ENCODE measurements around the gene BRSK2. TPM values are rescaled to one million over a fixed set of nuclear protein-coding genes. Genes with fewer than 3 reads are reported as not detected.

The BRSK2 gene
- total RNA-seq, 2 experiments from 2014 or later, result 0.22 to 0.55 TPM

DNA sequence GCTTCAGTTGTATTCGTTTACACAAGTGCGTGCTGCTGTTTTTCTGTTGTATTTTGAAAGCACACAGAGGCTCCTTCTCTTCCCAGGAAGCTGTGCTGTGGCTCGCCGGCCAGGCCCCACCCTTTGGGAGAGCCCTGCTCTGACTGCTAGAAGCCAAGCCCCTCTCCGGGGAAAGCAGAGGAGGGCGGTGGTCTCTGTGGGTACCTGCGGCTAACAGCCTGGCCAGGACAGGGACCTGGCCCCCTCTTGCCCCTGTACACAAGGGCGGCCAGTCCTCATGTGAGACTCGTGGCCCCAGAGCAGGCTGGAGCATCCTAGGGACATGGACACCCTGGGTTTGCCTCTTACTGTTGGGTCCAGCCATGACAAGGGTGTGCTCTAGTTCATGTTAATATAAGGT, 82.0 kb downstream of the BRSK2 start:
- TF ChIP-seq, protein P1, sequence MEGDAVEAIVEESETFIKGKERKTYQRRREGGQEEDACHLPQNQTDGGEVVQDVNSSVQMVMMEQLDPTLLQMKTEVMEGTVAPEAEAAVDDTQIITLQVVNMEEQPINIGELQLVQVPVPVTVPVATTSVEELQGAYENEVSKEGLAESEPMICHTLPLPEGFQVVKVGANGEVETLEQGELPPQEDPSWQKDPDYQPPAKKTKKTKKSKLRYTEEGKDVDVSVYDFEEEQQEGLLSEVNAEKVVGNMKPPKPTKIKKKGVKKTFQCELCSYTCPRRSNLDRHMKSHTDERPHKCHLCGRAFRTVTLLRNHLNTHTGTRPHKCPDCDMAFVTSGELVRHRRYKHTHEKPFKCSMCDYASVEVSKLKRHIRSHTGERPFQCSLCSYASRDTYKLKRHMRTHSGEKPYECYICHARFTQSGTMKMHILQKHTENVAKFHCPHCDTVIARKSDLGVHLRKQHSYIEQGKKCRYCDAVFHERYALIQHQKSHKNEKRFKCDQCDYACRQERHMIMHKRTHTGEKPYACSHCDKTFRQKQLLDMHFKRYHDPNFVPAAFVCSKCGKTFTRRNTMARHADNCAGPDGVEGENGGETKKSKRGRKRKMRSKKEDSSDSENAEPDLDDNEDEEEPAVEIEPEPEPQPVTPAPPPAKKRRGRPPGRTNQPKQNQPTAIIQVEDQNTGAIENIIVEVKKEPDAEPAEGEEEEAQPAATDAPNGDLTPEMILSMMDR (IDR thresholded peaks at IDR 0.05), result no peak
- Histone ChIP-seq H3K9me3 (ENCODE audit: control insufficient read depth in 1 of 2, insufficient read depth in 1 of 2, low read length in 2 of 2) (no peaks in the 10 kb centered on the region), H3K36me3 (ENCODE audit: insufficient read depth, low read length) (peaks cover 55% of the 10 kb centered on the region), H3K27me3 (ENCODE audit: control insufficient read depth in 1 of 2, insufficient read depth in 2 of 2, low read length in 2 of 2) (no peaks in the 10 kb centered on the region), H3K27ac (ENCODE audit: low read depth in 1 of 2, low read length in 2 of 2) (no peak overlapping the region), H3K4me1 (ENCODE audit: insufficient read depth, low read length) (no peaks in the 10 kb centered on the region), H3K4me3 (ENCODE audit: low read length) (no peak overlapping the region)
- no peak overlapping the region for H3K27ac Mint-ChIP-seq
- ChIA-PET POLR2A (no interaction called here), CTCF (no interaction called here)
- H3K4me1 Mint-ChIP-seq (ENCODE audit: low read depth), result no peaks in the 10 kb centered on the region
- H3K27me3 Mint-ChIP-seq, result no peaks in the 10 kb centered on the region
- ATAC-seq (ENCODE audit: poor library complexity) (no peak), DNase-seq (no peak)
- peaks cover 48% of the 10 kb centered on the region for H3K36me3 Mint-ChIP-seq (ENCODE audit: low read depth)
- no peaks in the 10 kb centered on the region for H3K9me3 Mint-ChIP-seq
- intact Hi-C loops (cut with DNase I, micrococcal nuclease), result no loop called here
- H3K4me3 Mint-ChIP-seq, result no peak overlapping the region

DNA sequence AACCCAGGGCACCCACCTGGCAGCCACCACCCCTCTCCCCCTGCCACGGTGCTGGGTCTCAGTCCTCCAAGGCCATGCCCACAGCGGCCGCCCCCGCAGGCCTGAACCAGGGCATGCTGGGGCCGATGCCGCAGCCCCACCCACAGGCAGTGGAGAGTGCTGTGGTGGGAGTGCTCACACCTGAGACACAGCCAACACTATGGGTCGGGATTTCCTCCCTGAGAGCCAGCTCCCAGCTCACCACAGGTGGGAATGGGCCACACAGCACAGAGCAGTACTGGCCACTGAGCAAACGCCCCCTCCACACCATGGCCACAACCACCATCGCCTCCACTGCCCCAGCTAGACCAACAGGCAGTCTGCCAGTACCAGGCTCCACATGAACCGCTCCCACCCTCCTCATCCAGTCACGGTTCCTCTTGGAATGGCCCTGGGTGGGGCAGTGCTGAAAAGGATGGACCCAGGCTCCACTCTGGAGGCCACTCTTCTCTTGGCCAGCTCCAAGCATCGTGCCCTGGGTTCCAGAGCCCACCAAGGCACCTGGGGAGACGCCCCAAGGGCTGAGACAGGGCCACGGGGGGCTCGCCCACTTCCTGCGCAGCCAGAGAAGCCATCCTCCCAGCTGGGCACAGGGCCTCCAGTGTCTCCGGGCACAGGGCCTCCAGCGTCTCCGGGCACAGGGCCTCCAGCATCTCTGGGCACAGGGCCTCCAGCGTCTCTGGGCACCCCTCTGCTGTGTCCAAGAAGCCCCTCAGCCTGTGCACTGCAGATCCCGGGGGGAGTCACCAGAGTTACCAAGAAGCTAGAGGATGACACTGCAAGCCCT, 82.7 kb downstream of the BRSK2 start:
- peaks cover 57% of the 10 kb centered on the region for H3K36me3 ChIP-seq (ENCODE audit: insufficient read depth, low read length)
- no peaks in the 10 kb centered on the region for H3K4me1 Mint-ChIP-seq (ENCODE audit: low read depth)
- H3K4me1 ChIP-seq (ENCODE audit: insufficient read depth, low read length), result no peaks in the 10 kb centered on the region
- H3K27me3 Mint-ChIP-seq, result no peaks in the 10 kb centered on the region
- no peaks in the 10 kb centered on the region for H3K27me3 ChIP-seq (ENCODE audit: control insufficient read depth in 1 of 2, insufficient read depth in 2 of 2, low read length in 2 of 2)
- H3K4me3 Mint-ChIP-seq, result no peak overlapping the region
- intact Hi-C loops (cut with DNase I, micrococcal nuclease), result no loop called here
- H3K9me3 ChIP-seq (ENCODE audit: control insufficient read depth in 1 of 2, insufficient read depth in 1 of 2, low read length in 2 of 2), result no peaks in the 10 kb centered on the region
- ChIA-PET POLR2A (no interaction called here), CTCF (no interaction called here)
- H3K9me3 Mint-ChIP-seq, result no peaks in the 10 kb centered on the region
- H3K27ac Mint-ChIP-seq, result no peak overlapping the region
- ATAC-seq (ENCODE audit: poor library complexity) (no peak), DNase-seq (peak in 1 of 14 experiments; percentile 2)
- no peak overlapping the region for H3K4me3 ChIP-seq (ENCODE audit: low read length)
- TF ChIP-seq, protein P1 (IDR thresholded peaks at IDR 0.05), result no peak
- H3K36me3 Mint-ChIP-seq (ENCODE audit: low read depth), result peaks cover 48% of the 10 kb centered on the region
- no peak overlapping the region for H3K27ac ChIP-seq (ENCODE audit: low read depth in 1 of 2, low read length in 2 of 2)

DNA sequence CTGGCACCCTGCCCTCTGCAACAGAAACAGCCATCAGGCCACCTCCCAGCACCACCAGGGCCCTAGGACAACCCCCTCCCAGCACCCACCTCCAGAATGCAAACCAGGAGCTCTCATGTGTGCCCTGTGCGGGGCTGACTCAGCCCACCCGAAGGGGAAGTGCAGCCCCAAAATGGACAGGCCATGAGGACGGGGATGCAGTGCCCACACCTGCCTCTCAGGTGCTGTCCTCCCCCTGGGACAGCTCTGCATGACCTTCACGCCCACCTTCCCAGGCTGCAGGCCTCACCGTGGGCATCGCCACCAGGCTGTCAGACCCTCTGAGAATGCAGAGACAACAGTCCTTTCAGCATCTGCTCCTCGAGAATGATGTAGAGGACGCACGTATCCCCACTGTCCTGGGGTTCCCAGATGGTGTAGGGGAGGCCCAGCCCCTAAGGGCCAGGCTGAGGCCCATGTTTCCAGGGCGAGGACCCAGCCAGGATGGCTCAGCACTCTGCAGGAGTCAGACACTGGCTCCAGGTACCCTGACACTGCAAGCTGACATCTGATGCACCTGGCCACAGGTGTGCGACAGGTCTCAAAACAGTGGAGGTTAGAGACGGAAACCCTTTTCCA, 83.4 kb downstream of the BRSK2 start:
- ATAC-seq (ENCODE audit: poor library complexity) (no peak), DNase-seq (no peak)
- CTCF ChIA-PET, result no interaction called here
- intact Hi-C loops (cut with DNase I, micrococcal nuclease), result no loop called here
- Mint-ChIP-seq H3K9me3 (no peaks in the 10 kb centered on the region), H3K4me3 (no peak overlapping the region), H3K36me3 (ENCODE audit: low read depth) (peaks cover 52% of the 10 kb centered on the region), H3K4me1 (ENCODE audit: low read depth) (no peaks in the 10 kb centered on the region), H3K27me3 (no peaks in the 10 kb centered on the region), H3K27ac (no peak overlapping the region)
- Histone ChIP-seq H3K36me3 (ENCODE audit: insufficient read depth, low read length) (peaks cover 64% of the 10 kb centered on the region), H3K9me3 (ENCODE audit: control insufficient read depth in 1 of 2, insufficient read depth in 1 of 2, low read length in 2 of 2) (no peaks in the 10 kb centered on the region), H3K4me1 (ENCODE audit: insufficient read depth, low read length) (no peaks in the 10 kb centered on the region), H3K4me3 (ENCODE audit: low read length) (no peak overlapping the region), H3K27me3 (ENCODE audit: control insufficient read depth in 1 of 2, insufficient read depth in 2 of 2, low read length in 2 of 2) (no peaks in the 10 kb centered on the region), H3K27ac (ENCODE audit: low read depth in 1 of 2, low read length in 2 of 2) (no peak overlapping the region)
- TF ChIP-seq, protein P1 (IDR thresholded peaks at IDR 0.05), result no peak
- POLR2A ChIA-PET, result no interaction called here
